ENCODE results near the gene C1QTNF9.

DNA sequence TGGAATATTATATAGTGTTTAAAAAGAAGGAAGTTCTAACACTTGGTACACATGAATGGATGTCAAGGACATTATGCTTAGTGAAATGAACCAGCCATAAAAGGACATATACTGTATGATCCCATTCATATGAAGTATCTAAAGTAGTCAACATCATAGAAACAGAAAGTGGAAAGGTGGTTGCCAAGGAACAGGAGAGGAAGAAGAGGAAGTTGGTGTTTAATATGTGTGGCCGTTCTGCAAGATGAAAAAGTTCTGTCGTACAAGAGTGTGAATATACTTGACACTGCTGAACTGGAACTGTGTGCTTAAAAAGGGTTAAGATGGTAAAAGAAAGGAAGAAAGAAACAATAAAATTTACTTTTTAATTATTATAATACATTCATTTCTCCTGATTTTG lies 33.1 kb upstream of the C1QTNF9 start:
- TF ChIP-seq, protein P1, sequence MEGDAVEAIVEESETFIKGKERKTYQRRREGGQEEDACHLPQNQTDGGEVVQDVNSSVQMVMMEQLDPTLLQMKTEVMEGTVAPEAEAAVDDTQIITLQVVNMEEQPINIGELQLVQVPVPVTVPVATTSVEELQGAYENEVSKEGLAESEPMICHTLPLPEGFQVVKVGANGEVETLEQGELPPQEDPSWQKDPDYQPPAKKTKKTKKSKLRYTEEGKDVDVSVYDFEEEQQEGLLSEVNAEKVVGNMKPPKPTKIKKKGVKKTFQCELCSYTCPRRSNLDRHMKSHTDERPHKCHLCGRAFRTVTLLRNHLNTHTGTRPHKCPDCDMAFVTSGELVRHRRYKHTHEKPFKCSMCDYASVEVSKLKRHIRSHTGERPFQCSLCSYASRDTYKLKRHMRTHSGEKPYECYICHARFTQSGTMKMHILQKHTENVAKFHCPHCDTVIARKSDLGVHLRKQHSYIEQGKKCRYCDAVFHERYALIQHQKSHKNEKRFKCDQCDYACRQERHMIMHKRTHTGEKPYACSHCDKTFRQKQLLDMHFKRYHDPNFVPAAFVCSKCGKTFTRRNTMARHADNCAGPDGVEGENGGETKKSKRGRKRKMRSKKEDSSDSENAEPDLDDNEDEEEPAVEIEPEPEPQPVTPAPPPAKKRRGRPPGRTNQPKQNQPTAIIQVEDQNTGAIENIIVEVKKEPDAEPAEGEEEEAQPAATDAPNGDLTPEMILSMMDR (IDR thresholded peaks at IDR 0.05; ENCODE audit: poor library complexity) = no peak
- TF ChIP-seq EZH2 (IDR thresholded peaks at IDR 0.05; ENCODE audit: borderline replicate concordance) = no peak
- no peak for TF ChIP-seq EZH2phosphoT487 (IDR thresholded peaks at IDR 0.05; ENCODE audit: low read depth, severe bottlenecking, unreplicated experiment)
